Measurements from ENCODE around the gene ASCL5.

- TF ChIP-seq CTCF (IDR thresholded peaks at IDR 0.05): no peak
- TF ChIP-seq POLR2A (IDR thresholded peaks at IDR 0.05): no peak
Measured at GRCh38 chr1:201169203-201169602, 42.2 kb upstream of the ASCL5 start.

Measured in vagina (tissue), 2 donors.